ENCODE results near the gene B4GALNT2. TPM values are rescaled to one million over a fixed set of nuclear protein-coding genes. Genes with fewer than 3 reads are reported as not detected.

B4GALNT2 gene
- total RNA-seq (2022; extraction: Qiagen RNA extraction) = 0.32 to 0.57 TPM (median 0.44 TPM) in 5 replicates

GRCh38 chr17:49132699-49133364 is at the start of gene B4GALNT2:
Gene B4GALNT2, plus strand, starts transcription at chr17:49132769. Its CDS starts 24 bp downstream, at chr17:49132793.

GRCh38 chr17:49210158-49211029 is 77.8 kb downstream of the B4GALNT2 start, which contains the start of the genes ABI3 and GNGT2:
Gene ABI3, plus strand, starts transcription at chr17:49210707. Its CDS starts 18 bp downstream, at chr17:49210725.
Gene GNGT2, minus strand, starts transcription at chr17:49210574. Its CDS starts 3,152 bp downstream, at chr17:49207422.

Other genes with a start within 250 kb of the B4GALNT2 start
- 487 to 715 TPM (median 564 TPM) in 5 replicates for gene ATP5MC1, start 240.0 kb upstream of the B4GALNT2 start, total RNA-seq (2022; extraction: Qiagen RNA extraction)
- 120 to 127 TPM (median 123 TPM) in 5 replicates for gene UBE2Z, start 224.4 kb upstream of the B4GALNT2 start, total RNA-seq (2022; extraction: Qiagen RNA extraction)
- gene SNF8, start 187.9 kb upstream of the B4GALNT2 start, total RNA-seq (2022; extraction: Qiagen RNA extraction) = 268 to 334 TPM (median 298 TPM) in 5 replicates
- gene GIP, start 164.2 kb upstream of the B4GALNT2 start, total RNA-seq (2022; extraction: Qiagen RNA extraction) = 4.2 to 5.3 TPM (median 4.8 TPM) in 5 replicates
- gene IGF2BP1, start 135.4 kb upstream of the B4GALNT2 start, total RNA-seq (2022; extraction: Qiagen RNA extraction) = 52.4 to 90.0 TPM (median 78.0 TPM) in 5 replicates
- gene GNGT2, start 77.8 kb downstream of the B4GALNT2 start, total RNA-seq (2022; extraction: Qiagen RNA extraction) = 0.43 to 1.1 TPM (median 0.75 TPM) in 5 replicates
- gene ABI3, start 77.9 kb downstream of the B4GALNT2 start, total RNA-seq (2022; extraction: Qiagen RNA extraction) = not detected in 5 replicates
- 0.44 to 0.85 TPM (median 0.48 TPM) in 5 replicates for gene PHOSPHO1, start 98.0 kb downstream of the B4GALNT2 start, total RNA-seq (2022; extraction: Qiagen RNA extraction)
- 5.8 to 12.0 TPM (median 7.6 TPM) in 5 replicates for gene ZNF652, start 229.5 kb downstream of the B4GALNT2 start, total RNA-seq (2022; extraction: Qiagen RNA extraction)